HG02623 (cell line): ENCODE results near the gene ZSCAN10.
"Not testable (repeated sequence)": the region's sequence is repeated elsewhere in the genome, so short reads cannot be mapped to it uniquely, and the experiment has no call there.

Source experiments
- ATAC-seq: cut with Tn5 transposase; IDR thresholded peaks from one replicate; pipeline ENCODE4 v1.9.1; 2021; ENCODE audit warnings: moderate library complexity; ENCODE audit not compliant: unreplicated experiment

ZSCAN10 gene

GRCh38 chr16:3098459-3099394 lies at the start of gene ZSCAN10:
ZSCAN10 (minus strand) TSS chr16:3099294; CDS start chr16:3092937, 6,357 bp downstream.
- no peak for ATAC-seq

- no peak for ATAC-seq
Measured at GRCh38 chr16:3148256-3149192, 49.4 kb upstream of the ZSCAN10 start.

DNA sequence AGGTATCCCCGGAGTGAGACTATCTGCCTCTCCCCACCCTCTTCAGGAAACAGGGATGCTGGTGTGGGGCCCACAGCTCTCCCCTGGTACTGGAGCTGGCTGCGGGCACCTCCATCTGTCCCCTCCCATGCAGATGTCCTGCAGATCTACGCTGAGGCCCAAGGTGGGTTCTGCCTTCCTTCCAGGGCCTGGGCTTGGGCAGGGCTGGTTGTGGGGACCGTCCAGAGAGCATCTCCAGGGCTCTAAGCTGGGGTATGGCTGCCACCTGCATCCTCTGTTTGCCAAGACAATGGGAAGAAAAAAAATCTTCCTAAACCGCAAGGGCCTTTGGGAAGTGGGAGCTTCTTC lies 48.6 kb upstream of the ZSCAN10 start:
- no peak for ATAC-seq

DNA sequence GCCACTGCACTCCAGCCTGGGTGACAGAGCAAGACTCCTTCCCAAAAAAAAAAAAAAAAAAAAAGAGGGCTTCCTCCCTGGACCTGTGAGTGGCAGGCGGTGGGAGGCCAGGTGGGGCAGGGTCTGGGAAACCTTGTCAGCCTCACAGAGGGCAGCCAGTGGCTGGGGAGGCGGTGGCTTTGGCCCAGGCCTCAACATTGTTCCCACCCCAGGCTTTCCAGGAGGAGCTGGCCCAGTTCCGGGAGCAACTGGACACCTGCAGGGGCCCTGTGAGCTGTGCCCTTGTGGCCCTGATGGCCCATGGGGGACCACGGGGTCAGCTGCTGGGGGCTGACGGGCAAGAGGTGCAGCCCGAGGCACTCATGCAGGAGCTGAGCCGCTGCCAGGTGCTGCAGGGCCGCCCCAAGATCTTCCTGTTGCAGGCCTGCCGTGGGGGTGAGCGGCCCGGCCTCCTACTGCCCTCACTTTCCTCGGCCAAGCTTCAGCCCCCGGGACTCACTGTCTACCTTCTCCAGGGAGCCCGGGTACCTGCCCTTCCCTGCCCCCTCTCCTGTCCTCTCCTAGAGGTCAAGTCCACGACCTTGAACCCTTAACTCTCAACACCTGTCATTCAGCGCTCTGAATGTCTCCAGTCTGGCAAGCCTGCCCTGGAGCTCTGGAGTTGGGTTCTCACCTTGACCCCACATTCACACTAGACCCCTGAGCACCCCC lies 48.1 kb upstream of the ZSCAN10 start:
- ATAC-seq, result no peak

DNA sequence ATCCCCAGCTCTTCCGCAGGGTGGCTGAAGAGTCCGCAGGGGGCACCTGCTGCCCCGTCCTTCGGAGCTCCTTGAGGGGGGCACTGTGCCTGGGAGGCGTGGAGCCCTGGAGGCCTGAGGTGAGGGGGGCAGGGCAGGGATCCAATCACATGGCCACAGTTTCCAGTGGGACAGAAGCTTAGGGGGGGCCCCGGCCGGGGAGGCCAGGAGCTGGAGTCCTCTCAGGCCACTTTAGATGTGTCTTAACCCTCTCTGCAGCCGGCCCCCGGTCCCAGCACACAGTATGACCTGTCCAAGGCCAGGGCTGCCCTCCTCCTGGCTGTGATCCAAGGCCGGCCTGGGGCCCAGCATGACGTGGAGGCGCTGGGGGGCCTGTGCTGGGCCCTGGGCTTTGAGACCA lies 46.6 kb upstream of the ZSCAN10 start:
- ATAC-seq, result no peak

DNA sequence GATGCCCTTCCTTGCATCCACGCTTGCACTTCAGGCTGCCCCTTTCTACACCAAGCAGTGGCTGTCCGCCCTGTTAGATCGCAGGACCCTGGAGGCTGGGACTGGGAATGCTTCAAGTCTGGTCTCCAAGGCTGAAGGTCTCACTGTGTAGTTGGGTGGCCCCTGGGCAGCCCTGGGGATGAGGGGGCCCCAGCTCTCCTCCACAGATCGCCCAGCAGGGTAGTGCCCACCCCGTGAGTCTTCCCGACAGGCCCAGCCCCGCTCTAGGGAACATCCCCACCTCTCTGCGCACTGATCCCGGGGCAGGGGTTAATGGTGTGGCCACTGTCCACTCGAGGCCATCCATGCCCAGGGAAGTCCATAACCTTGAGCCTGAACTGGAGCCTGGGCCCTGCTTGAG lies 46.1 kb upstream of the ZSCAN10 start:
- ATAC-seq, result no peak

- no peak for ATAC-seq
Measured at GRCh38 chr16:3144321-3144983, 45.4 kb upstream of the ZSCAN10 start.

GRCh38 chr16:3143598-3144320 lies 44.7 kb upstream of the ZSCAN10 start:
- ATAC-seq, result no peak

- ATAC-seq, result no peak
Measured at GRCh38 chr16:3143189-3143588, 44.1 kb upstream of the ZSCAN10 start.

- ATAC-seq, result no peak
Measured at GRCh38 chr16:3142770-3143169, 43.7 kb upstream of the ZSCAN10 start.

DNA sequence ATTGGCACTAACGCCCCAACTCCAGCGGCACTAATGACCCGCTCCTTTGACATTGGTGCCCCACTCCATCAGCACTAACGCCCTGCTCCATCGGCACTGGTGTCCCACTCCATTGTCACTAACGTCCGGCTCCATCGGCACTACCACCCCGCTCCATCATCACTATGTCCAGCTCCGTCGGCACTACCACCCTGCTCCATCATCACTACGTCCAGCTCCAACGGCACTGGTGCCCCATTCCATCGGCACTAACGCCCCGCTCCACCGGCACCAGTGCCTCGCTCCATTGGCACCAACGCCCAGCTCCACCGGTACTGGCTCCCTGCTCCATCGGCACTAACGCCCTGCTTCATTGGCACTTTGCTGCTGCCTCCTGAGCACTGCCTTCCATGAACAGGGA lies 43.2 kb upstream of the ZSCAN10 start:
- no peak for ATAC-seq

- no peak for ATAC-seq
Measured at GRCh38 chr16:3141781-3142311, 42.8 kb upstream of the ZSCAN10 start.

GRCh38 chr16:3140603-3141427 lies 41.7 kb upstream of the ZSCAN10 start:
- no peak for ATAC-seq

GRCh38 chr16:3139561-3139960 lies 40.5 kb upstream of the ZSCAN10 start:
- ATAC-seq, result not testable (repeated sequence)

- ATAC-seq, result no peak
Measured at GRCh38 chr16:3138823-3139426, 39.8 kb upstream of the ZSCAN10 start.

DNA sequence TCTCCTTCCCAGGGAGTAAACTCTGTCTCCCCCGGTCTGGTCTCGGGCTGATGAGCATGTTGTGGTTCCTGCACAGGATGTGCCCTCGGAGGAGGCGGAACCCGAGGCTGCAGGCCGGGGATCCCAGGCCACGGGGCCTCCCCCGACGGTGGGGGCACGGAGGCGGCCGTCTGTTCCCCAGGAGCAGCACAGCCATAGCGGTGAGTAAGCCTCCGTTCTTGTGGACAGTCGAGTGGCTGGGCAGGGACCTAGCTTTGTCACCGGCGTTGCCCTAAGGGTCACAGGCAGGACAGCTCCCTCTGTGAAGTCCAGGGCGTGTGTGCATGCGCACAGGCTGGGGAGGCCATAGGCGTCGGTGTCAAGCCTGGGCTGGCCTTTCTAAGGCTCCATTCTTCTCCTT lies 39.2 kb upstream of the ZSCAN10 start:
- no peak for ATAC-seq

DNA sequence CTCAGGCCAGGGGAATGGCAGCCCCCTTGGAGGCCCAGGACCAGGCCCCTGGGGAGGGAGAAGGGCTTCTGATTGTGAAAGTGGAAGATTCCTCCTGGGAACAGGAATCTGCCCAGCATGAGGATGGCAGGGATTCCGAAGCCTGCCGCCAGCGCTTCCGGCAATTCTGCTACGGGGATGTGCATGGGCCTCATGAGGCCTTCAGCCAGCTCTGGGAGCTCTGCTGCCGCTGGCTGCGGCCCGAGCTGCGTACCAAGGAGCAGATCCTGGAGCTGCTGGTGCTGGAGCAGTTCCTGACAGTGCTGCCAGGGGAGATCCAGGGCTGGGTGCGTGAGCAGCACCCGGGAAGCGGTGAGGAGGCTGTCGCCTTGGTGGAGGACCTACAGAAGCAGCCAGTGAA lies 38.2 kb upstream of the ZSCAN10 start:
- ATAC-seq, result no peak

DNA sequence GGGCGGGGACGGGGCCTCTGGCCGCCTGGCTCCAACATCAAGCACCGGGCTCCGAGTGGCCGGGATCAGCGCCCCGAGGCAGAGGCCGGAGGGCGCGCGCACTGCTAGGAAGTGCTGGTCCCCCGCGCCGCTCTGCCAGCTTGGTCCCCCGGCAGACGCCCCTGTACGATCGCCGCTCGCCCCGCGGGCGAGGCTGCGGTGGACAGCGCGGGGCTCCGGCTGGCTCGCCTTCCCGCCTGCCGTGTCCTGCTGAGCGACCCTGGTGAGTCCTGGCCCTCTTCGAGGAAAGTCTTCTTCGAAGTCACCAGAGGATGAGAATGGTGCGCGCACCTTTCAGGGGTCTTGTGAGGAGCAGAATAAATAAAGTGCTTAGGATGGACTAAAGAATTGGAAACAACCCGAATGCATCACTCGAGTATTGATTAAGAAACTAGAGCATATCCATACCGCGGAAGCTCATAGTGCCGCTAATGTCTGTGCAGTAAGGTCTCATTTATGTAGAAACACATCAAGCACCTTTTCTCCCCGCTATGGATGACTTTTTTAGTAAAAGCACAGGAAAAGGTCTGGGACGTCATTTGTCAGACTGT lies 36.1 kb upstream of the ZSCAN10 start:
- ATAC-seq, result no peak
